K562 (cell line): ENCODE measurements around the gene NME4. TPM values are rescaled to one million over a fixed set of nuclear protein-coding genes. Genes with fewer than 3 reads are reported as not detected.

Experiments used
- ATAC-seq: fragments of 200-7000 bp; cut with Tn5 transposase; 3 replicates; pipeline ENCODE4 v1.9.1; 2020; ENCODE audit warnings: moderate library complexity
- BruUV-seq: library from RNA; stranded (reverse); fragments of 400-500 nt; replicated peaks from 2 replicates; lab custom pipeline; 2021; lab: Mats Ljungman, UMichigan
- CTCF ChIA-PET: fragments of 300-600 bp; formaldehyde crosslinking; extraction: SDS; loops from one replicate; lab custom pipeline; 2021; ENCODE audit warnings: low intra/inter-chr PET ratio; lab: Yijun Ruan, JAX
- POLR2A ChIA-PET: fragments of 300-600, 350-650 bp; sonication (Branson Sonifier 250); formaldehyde crosslinking; extraction: SDS; loops from one replicate; lab custom pipeline; 2021; ENCODE audit warnings: antibody characterized with exemption, inconsistent platforms; lab: Yijun Ruan, JAX
- DNase-seq, 4 experiments: peaks; one replicate each; pipeline versions ENCODE4 v3.0.0 to v3.0.0-alpha.2; 2011 to 2018; ENCODE audit warnings: low spot score in 3 of 4, mixed read lengths in 3 of 4; ENCODE audit errors: extremely low read depth in 1 of 4
- FAIRE-seq: peaks from 2 replicates; lab custom pipeline; 2011; peaks lifted over from hg19 to GRCh38; lab: Jason Lieb, UNC
- H2AFZ ChIP-seq: 2 replicates; pipeline ENCODE4 v1.6.0; 2011; ENCODE audit warnings: low read depth, low read length, control low read depth, inconsistent platforms
- H3K27ac ChIP-seq: fragments of 200-600 bp; 3 replicates; pipeline ENCODE4 v1.8.0; 2011; ENCODE audit warnings: low read depth, mild to moderate bottlenecking, control low read depth, inconsistent platforms, low read length, moderate library complexity, mixed read lengths; ENCODE audit errors: extremely low read depth
- H3K27me3 ChIP-seq, 2 experiments: fragments of 300-600 bp in 1 of 2; 2 replicates in 1 of 2; 3 replicates in 1 of 2; pipeline versions ENCODE4 v1.6.0 to v1.8.0; 2011; ENCODE audit warnings: inconsistent platforms in 2 of 2, low read length in 2 of 2, mild to moderate bottlenecking in 1 of 2, mixed read lengths in 1 of 2, moderate library complexity in 1 of 2; ENCODE audit not compliant: control insufficient read depth in 2 of 2, insufficient read depth in 2 of 2
- H3K36me3 ChIP-seq: fragments of 300-600 bp; 3 replicates; pipeline ENCODE4 v1.8.0; 2011; ENCODE audit warnings: mild to moderate bottlenecking, low read length, inconsistent platforms; ENCODE audit not compliant: control insufficient read depth, insufficient read depth
- H3K4me1 ChIP-seq, 2 experiments: fragments of 200-600 bp in 1 of 2; replicated peaks in 1 of 2; 2 replicates in 1 of 2; 3 replicates in 1 of 2; pipeline versions ENCODE4 v1.5.1 to v1.8.0; 2011; ENCODE audit warnings: inconsistent platforms in 2 of 2, low read length in 2 of 2, mild to moderate bottlenecking in 1 of 2, mixed read lengths in 1 of 2, moderate library complexity in 1 of 2; ENCODE audit not compliant: control insufficient read depth in 2 of 2, insufficient read depth in 2 of 2
- H3K4me2 ChIP-seq: 2 replicates; pipeline ENCODE4 v1.6.1; 2011; ENCODE audit warnings: low read length, control low read depth, inconsistent platforms, mixed read lengths; ENCODE audit not compliant: insufficient read depth
- H3K4me3 ChIP-seq: fragments of 200-600 bp; sonication (generic), shearing (Covaris generic); 2 replicates; pipeline ENCODE4 v1.5.1; 2016; ENCODE audit warnings: control low read depth, inconsistent platforms
- H3K79me2 ChIP-seq: fragments of 200-600 bp; 3 replicates; pipeline ENCODE4 v1.8.0; 2011; ENCODE audit warnings: low read length, inconsistent platforms; ENCODE audit not compliant: control insufficient read depth, insufficient read depth
- H3K9ac ChIP-seq, 2 experiments: 2 replicates each; pipeline versions ENCODE4 v1.6.0 to v1.6.1; 2011; ENCODE audit warnings: low read depth in 2 of 2, low read length in 2 of 2, control low read depth in 1 of 2, inconsistent platforms in 1 of 2, mild to moderate bottlenecking in 1 of 2, mixed read lengths in 1 of 2; ENCODE audit not compliant: insufficient read depth in 1 of 2
- H3K9me1 ChIP-seq: one replicate; pipeline ENCODE4 v1.6.0; 2011; ENCODE audit warnings: inconsistent platforms, mild to moderate bottlenecking, low read length, moderate library complexity; ENCODE audit not compliant: control insufficient read depth, insufficient read depth
- H3K9me3 ChIP-seq: replicated peaks from 2 replicates; pipeline ENCODE4 v1.5.1; 2011; ENCODE audit warnings: low read depth, low read length, inconsistent platforms; ENCODE audit not compliant: control insufficient read depth, insufficient read depth
- H4K20me1 ChIP-seq: replicated peaks from 2 replicates; pipeline ENCODE4 v1.6.1; 2011; ENCODE audit warnings: low read length, inconsistent platforms, mixed read lengths; ENCODE audit not compliant: control insufficient read depth, insufficient read depth
- CGGBP1 ChIP-seq: fragments of 250-450 bp; sonication (Bioruptor Pico); IDR thresholded peaks from 2 replicates; pipeline ENCODE4 v1.9.0; 2021; ENCODE audit warnings: mild to moderate bottlenecking
- CTCF ChIP-seq, 3 experiments: IDR thresholded peaks in 2 of 3; conservative IDR thresholded peaks in 1 of 3; 2 replicates each; pipeline ENCODE4 v1.5.1; 2011 to 2012; ENCODE audit warnings: low read length in 3 of 3, mild to moderate bottlenecking in 3 of 3, control low read depth in 2 of 3, improper control_type of control experiment in 1 of 3, inconsistent platforms in 1 of 3, low read depth in 1 of 3, mixed read lengths in 1 of 3, moderate library complexity in 1 of 3; ENCODE audit not compliant: insufficient read depth in 2 of 3
- E2F6 ChIP-seq, 2 experiments: IDR thresholded peaks; 2 replicates each; pipeline ENCODE4 v1.6.1; 2011; ENCODE audit warnings: borderline replicate concordance in 1 of 2, control low read depth in 1 of 2, low read depth in 1 of 2, low read length in 1 of 2, mild to moderate bottlenecking in 1 of 2, mixed read lengths in 1 of 2, moderate library complexity in 1 of 2; ENCODE audit not compliant: insufficient read depth in 1 of 2, insufficient read length in 1 of 2, poor library complexity in 1 of 2, severe bottlenecking in 1 of 2; ENCODE audit errors: extremely low read depth in 1 of 2
- FOXJ3 ChIP-seq: sonication (generic); formaldehyde crosslinking; IDR thresholded peaks from 2 replicates; pipeline ENCODE4 v1.4.0; 2020; ENCODE audit warnings: mild to moderate bottlenecking, missing genetic modification reagents
- GABPA ChIP-seq: fragments of 200-800 bp; sonication (Bioruptor generic); conservative IDR thresholded peaks from 2 replicates; pipeline ENCODE4 v1.6.1; 2016; ENCODE audit warnings: low read depth, missing genetic modification characterization, missing compliant biosample characterization
- GTF2B ChIP-seq: IDR thresholded peaks from 2 replicates; pipeline ENCODE4 v1.6.1; 2011; ENCODE audit not compliant: insufficient read length; ENCODE audit errors: extremely low read depth
- HNRNPK ChIP-seq: fragments of 200-400 bp; formaldehyde crosslinking; IDR thresholded peaks from one replicate; pipeline ENCODE4 v1.6.1; 2018; ENCODE audit warnings: mild to moderate bottlenecking, low read depth, low read length; ENCODE audit not compliant: poor library complexity, severe bottlenecking
- MTA1 ChIP-seq: fragments of 450-650 bp; IDR thresholded peaks from 2 replicates; pipeline ENCODE4 v1.6.1; 2017; ENCODE audit warnings: borderline replicate concordance
- NCOR1 ChIP-seq: fragments of 450-650 bp; IDR thresholded peaks from 2 replicates; pipeline ENCODE4 v1.6.1; 2016; ENCODE audit warnings: mild to moderate bottlenecking, moderate library complexity
- POLR2G ChIP-seq: fragments of 200-400 bp; formaldehyde crosslinking; IDR thresholded peaks from 2 replicates; pipeline ENCODE4 v1.6.1; 2017; ENCODE audit warnings: low read depth, mild to moderate bottlenecking, antibody characterized with exemption, low read length, moderate library complexity
- PRPF4 ChIP-seq: fragments of 200-400 bp; formaldehyde crosslinking; IDR thresholded peaks from one replicate; pipeline ENCODE4 v1.6.1; 2017; ENCODE audit warnings: low read length, low read depth, mild to moderate bottlenecking; ENCODE audit not compliant: insufficient read depth, poor library complexity, severe bottlenecking
- RB1 ChIP-seq: fragments of 450-650 bp; IDR thresholded peaks from 2 replicates; pipeline ENCODE4 v1.6.1; 2017; ENCODE audit warnings: low read depth, mild to moderate bottlenecking
- RBM15 ChIP-seq: fragments of 200-400 bp; formaldehyde crosslinking; IDR thresholded peaks from 2 replicates; pipeline ENCODE4 v1.6.1; 2018; ENCODE audit warnings: mild to moderate bottlenecking, low read length, moderate library complexity; ENCODE audit not compliant: insufficient read depth
- TBP ChIP-seq: optimal IDR thresholded peaks from 2 replicates; pipeline ENCODE3; 2011; ENCODE audit warnings: low read depth, low read length, improper control_type of control experiment
- ZBTB17 ChIP-seq: fragments of 450-650 bp; formaldehyde crosslinking; IDR thresholded peaks from 2 replicates; pipeline ENCODE4 v1.4.0; 2020; ENCODE audit warnings: mild to moderate bottlenecking
- ZBTB7A ChIP-seq: IDR thresholded peaks from 2 replicates; pipeline ENCODE4 v1.6.1; 2011; ENCODE audit warnings: low read depth, mild to moderate bottlenecking, low read length, moderate library complexity, borderline replicate concordance; ENCODE audit not compliant: control insufficient read depth
- WGBS: fragments of 100-300 bp; shearing (Covaris generic); methylation state at CpG from one replicate; pipeline ENCODE4 v1.1.6; 2016; ENCODE audit warnings: low coverage, mixed read lengths; ENCODE audit not compliant: insufficient coverage; ENCODE audit errors: missing lambda C conversion rate; 5-methylcytosine and 5-hydroxymethylcytosine counted together
- in situ Hi-C: fragments of 300-500 bp; cut with MboI; formaldehyde crosslinking; loops from 4 replicates; pipeline ENCODE4 v1.15.0; 2018; ENCODE audit warnings: inconsistent platforms, mixed read lengths
- intact Hi-C: fragments of 100-400 bp; cut with micrococcal nuclease; formaldehyde crosslinking; loops from 2 replicates; pipeline ENCODE4 v1.14.2; 2022
- polyA plus RNA-seq, 8 experiments: library from polyadenylated mRNA; depleted of rRNA in 4 of 8; stranded (reverse) in 5 of 8; unstranded in 3 of 8; fragments of >200 nt; fragmentation: Nextera tagmentation in 2 of 8; fragmentation: Illumina TruSeq in 1 of 8; extraction: Ambion mirVana in 2 of 8; extraction: Trizol in 1 of 8; gene quantifications; 2 replicates each; pipeline versions ENCODE4 v1.2.1 to v1.2.3, GENCODE V29; 2011 to 2014; ENCODE audit warnings: inconsistent platforms in 1 of 8, missing spikeins in 1 of 8
- total RNA-seq, 7 experiments: library from RNA; depleted of rRNA in 6 of 7; stranded (reverse); fragments of >200 nt in 6 of 7; fragmentation: Illumina TruSeq in 2 of 7; extraction: Trizol in 2 of 7; gene quantifications; 2 replicates each; pipeline versions ENCODE4 v1.2.1 to v1.2.3, GENCODE V29; 2011 to 2021; ENCODE audit warnings: low replicate concordance in 1 of 7

The NME4 gene
- total and polyA plus RNA-seq, 9 of the 15 experiments (the other 6 are each of a cell fraction or from before 2014, with no cell fraction given), result 15.4 to 264 (median 139) TPM

GRCh38 chr16:352547-353403, 44.2 kb upstream of the NME4 start, which contains the start of gene AXIN1:
Gene AXIN1 (minus strand): TSS chr16:352723. CDS start chr16:347025, 5,698 bp downstream.
- BruUV-seq, result no TSS peak
- peak within 1 kb of the TSS; percentile 78 for H3K4me3 ChIP-seq
- H3K4me1 ChIP-seq, result peaks cover 26 to 35% of the 10 kb centered on the region in 2 experiments
- no peaks in the 10 kb centered on the region for H3K27me3 ChIP-seq
- H3K9ac ChIP-seq, result peak within 1 kb of the TSS; percentile 81 to 98
- intact Hi-C loops, result loop anchor here (5.0 kb wide), 1 partner anchor 115 kb away; no protein-coding TSS in a partner anchor
- ChIA-PET CTCF (no interaction called here), POLR2A (interaction anchor here (0.5 to 1.4 kb wide), 5 partner anchors 13 to 369 kb away, joined by 3 to 5 read pairs (median 3); no protein-coding TSS in a partner anchor)
- H3K9me3 ChIP-seq, result no peaks in the 10 kb centered on the region
- WGBS, result under 1% methylated on average over 28 of the region's 113 CpGs
- peaks cover 3% of the 10 kb centered on the region for H3K9me1 ChIP-seq
- peak; percentile 90 to 99 (median 94) for DNase-seq
- H3K4me2 ChIP-seq, result peak within 1 kb of the TSS; percentile 86
- ATAC-seq, result peak; percentile 89
- H4K20me1 ChIP-seq, result no peaks in the 10 kb centered on the region; the same call in 1 of the 2 replicates
- H3K79me2 ChIP-seq, result peaks cover 43% of the 10 kb centered on the region
- H2AFZ ChIP-seq, result peak within 1 kb of the TSS; percentile 89
- FAIRE-seq, result no peak
- in situ Hi-C loops, result no loop called here
- peak within 1 kb of the TSS; percentile 81 for H3K27ac ChIP-seq
- peaks cover 27% of the 10 kb centered on the region for H3K36me3 ChIP-seq
- TF ChIP-seq GTF2B (no peak), RBM15 (no peak), MTA1 (no peak), CTCF (IDR thresholded peaks at IDR 0.05 in 2 of 3, conservative IDR thresholded peaks at IDR 0.05 in 1 of 3; ENCODE audit: insufficient read depth in 2 of 3, low read depth in 1 of 3, low read length in 3 of 3) (peak in 2 of 3 experiments; percentile 62 to 81; a peak in 3 of 6 replicates), ZBTB17 (CRISPR knock-in tag) (no peak), TBP (peak; percentile 55), PRPF4 (no peak), E2F6 (IDR thresholded peaks at IDR 0.05; ENCODE audit: borderline replicate concordance in 1 of 2, extremely low read depth in 1 of 2, insufficient read depth in 1 of 2, insufficient read length in 1 of 2, low read depth in 1 of 2, low read length in 1 of 2, poor library complexity in 1 of 2, severe bottlenecking in 1 of 2) (no peak), POLR2G (peak; percentile 75), RB1 (peak; percentile 63; the same call in 1 of the 2 replicates), HNRNPK (no peak), FOXJ3 (CRISPR knock-in tag) (no peak), GABPA (tag) (peak; percentile 76), NCOR1 (no peak), CGGBP1 (CRISPR knock-in tag) (no peak), ZBTB7A (peak; percentile 54; the same call in 1 of the 2 replicates)
